Raji (cell line): ENCODE data around the gene TAF4.

Experiments used
- POLR2A ChIP-seq: IDR thresholded peaks from 2 replicates; pipeline ENCODE4 v1.6.1; 2011; ENCODE audit warnings: low read depth, low read length, control low read depth; ENCODE audit not compliant: insufficient read depth

Gene TAF4

GRCh38 chr20:61929561-61929960 is 136.1 kb downstream of the TAF4 start:
- TF ChIP-seq POLR2A, result no peak

- no peak for TF ChIP-seq POLR2A
Observed at GRCh38 chr20:61927826-61928541, 137.7 kb downstream of the TAF4 start.

DNA sequence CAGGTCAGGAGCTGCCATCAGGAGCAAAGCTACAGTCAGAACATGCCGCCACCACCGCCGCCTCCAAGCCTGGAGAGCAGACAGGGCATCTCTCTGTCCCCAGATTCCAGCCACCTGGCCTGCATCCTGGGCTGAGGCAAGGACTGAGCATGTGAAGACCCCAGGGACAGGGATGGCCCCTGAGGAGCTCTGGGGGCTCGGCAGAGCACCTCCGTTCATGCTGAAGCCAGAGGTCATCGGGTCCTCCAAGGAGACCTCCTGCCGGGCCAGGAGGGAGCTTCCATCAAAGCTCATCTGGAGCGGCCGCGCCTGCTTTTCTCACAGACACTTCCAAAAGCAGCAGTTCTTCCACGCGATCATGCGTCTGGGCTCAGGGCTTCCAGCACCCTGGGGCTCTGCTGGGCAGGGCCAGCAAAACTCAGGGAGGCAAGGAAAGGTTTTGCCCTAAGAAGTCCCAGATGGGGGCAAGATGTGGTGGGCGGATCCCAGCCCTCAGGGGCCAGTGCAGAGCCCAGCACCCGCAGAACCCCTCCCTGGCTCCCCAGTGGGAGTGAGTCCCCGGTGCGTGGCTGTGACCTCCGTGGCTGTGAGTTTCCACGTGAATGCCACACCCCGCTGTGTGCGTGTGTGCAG is 138.4 kb downstream of the TAF4 start:
- TF ChIP-seq POLR2A, result no peak

DNA sequence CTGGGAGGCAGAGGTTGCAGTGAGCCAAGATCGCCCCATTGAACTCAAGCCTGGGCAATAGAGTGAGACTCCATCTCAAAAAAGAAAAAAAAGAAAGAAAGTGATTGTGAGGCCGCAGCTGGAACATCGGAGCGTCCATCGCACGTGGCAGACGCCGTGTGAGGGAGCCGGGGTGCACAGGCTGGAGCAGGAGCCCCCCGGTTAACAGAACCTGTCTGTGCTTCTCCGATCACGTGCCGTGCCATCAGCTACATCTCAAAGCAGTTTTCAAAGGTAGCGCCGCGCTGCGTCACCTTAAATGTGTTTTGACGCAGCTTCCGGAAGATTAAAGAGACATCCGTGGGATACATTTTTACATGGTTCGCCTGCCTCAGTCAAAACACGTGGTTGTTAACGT is 138.9 kb downstream of the TAF4 start:
- no peak for TF ChIP-seq POLR2A

DNA sequence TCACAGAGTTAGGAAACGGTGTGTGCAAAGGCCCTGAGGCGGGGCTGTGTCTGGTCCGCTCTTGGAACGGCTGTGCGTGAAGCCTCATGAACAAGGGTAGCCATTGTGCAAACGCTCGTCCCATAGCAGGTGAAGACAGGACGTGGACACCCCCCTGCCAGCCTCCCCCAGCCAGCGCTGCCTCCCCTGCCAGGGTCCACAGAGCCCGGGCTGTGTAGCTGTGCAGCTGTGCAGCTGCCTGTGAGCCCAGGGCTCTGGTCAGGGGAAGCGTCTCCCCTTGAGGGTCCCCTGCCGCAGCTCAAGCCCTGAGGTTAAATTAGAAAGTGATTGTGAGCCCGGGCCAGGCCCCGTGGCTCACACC is 139.4 kb downstream of the TAF4 start:
- no peak for TF ChIP-seq POLR2A

DNA sequence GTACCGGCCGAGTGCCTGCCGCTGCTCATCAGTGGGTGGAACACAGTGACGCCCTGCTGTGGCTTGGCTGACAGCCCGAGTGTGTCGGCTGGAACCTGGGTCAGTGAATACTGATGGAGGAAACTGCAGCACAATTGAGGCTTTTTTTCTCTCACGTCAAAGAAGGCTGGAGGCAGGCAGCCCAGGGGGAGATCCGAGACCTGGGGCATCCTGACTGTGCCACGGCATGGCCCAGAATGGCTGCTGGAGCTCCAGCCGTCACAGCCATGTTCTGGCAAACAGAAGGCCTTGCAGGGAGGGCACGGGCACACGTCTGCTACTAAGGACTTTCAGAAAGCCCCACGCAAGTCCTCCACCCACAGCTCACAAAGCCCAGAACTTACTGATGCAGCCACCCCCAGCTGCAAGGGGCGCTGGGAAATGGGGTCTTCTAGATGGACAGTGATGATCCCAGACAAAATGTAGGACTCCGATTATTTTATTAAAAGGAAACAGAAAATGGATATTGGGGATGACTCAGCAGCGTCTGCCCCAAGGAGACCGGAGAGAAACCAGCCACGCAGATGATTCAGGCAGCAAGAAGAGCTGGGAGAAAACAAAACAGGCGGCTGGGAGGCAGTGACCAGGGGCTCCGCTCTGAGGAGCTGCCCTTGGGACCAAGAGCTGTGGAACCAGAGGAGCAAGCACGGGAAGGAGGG is 140.0 kb downstream of the TAF4 start:
- TF ChIP-seq POLR2A, result no peak

DNA sequence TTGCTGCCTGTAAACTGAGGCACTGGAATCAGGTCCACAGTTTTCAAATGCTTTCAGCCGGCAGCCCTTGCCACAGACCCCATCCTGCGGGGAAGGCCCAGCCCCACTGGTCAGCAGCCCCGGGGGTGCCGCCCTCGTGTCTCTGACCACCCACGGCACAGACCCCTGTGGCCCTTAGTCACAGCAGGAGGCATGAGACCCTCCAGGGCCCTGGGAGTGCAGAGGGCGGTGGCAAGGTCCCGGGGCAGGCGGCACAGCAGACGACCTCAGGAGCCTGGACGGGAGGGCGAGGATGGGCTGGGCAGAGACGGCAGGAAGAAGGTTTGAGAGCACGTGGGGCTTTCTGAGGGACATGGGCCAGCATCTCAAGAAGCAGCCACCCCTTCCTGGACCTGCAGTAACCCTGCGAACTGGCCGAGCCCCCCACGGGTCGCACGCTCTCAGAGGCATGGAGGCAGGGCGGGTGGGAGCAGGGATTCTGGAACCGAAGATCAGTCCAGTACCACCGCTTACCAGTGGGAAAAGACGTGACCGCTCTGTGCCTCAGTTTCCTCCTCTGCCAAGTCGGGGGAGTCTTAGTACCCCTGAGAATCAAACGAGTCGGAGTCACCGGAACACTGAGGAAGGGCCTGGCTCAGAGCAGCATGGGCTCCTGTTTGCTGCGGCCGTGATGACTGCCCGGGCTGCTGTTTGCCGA is 140.7 kb downstream of the TAF4 start:
- no peak for TF ChIP-seq POLR2A
